HCT116 (cell line): ENCODE results near the gene GALNT14. TPM values are rescaled to one million over a fixed set of nuclear protein-coding genes. Genes with fewer than 3 reads are reported as not detected.

Experiments used
- ATAC-seq: fragments of 200-7000 bp; cut with Tn5 transposase; 2 replicates; pipeline ENCODE4 v1.9.1; 2020; ENCODE audit warnings: mild to moderate bottlenecking, moderate library complexity
- BruUV-seq: library from RNA; stranded (reverse); fragments of 400-500 nt; replicated peaks from 2 replicates; lab custom pipeline; 2021; lab: Mats Ljungman, UMichigan
- CTCF ChIA-PET: fragments of 300-600 bp; sonication (Branson Sonifier 250); formaldehyde crosslinking; loops from one replicate; lab custom pipeline; 2021; ENCODE audit warnings: antibody characterized with exemption; lab: Charles Lee
- POLR2A ChIA-PET: fragments of 300-600, 350-600 bp; sonication (Branson Sonifier 250); formaldehyde crosslinking; loops from one replicate; lab custom pipeline; 2021; ENCODE audit warnings: antibody characterized with exemption; lab: Charles Lee
- RAD21 ChIA-PET, 2 experiments: fragments of 300-600 bp; sonication (Branson Sonifier 250); formaldehyde crosslinking; loops; one replicate each; lab custom pipeline; 2023; ENCODE audit warnings: low total read pairs in 2 of 2; ENCODE audit not compliant: uncharacterized antibody in 2 of 2, unreplicated experiment in 2 of 2, low non-redundant PET in 1 of 2; lab: Charles Lee
- DNase-seq: peaks from one replicate; pipeline ENCODE4 v3.0.0-alpha.2; 2010; ENCODE audit warnings: low read depth, low spot score
- H2AFZ ChIP-seq: fragments of 200-600 bp; shearing (Covaris generic), sonication (generic); 2 replicates; pipeline ENCODE4 v1.6.1; 2017; ENCODE audit warnings: low read depth, mixed run types, mixed read lengths, antibody characterized with exemption, low read length; ENCODE audit not compliant: poor library complexity, severe bottlenecking
- H3K27ac ChIP-seq: 2 replicates; pipeline ENCODE4 v1.5.1; 2012; ENCODE audit warnings: low read depth, low read length
- H3K27me3 ChIP-seq: fragments of 200-600 bp; sonication (generic); 2 replicates; pipeline ENCODE4 v1.6.1; 2016; ENCODE audit warnings: mixed run types, low read length, mixed read lengths; ENCODE audit not compliant: insufficient read depth
- H3K36me3 ChIP-seq, 2 experiments: fragments of 200-500 bp in 1 of 2; fragments of 200-600 bp in 1 of 2; sonication (Bioruptor generic) in 1 of 2; sonication (generic) in 1 of 2; 2 replicates each; pipeline versions ENCODE4 v1.5.1 to v1.6.1; 2014 to 2016; ENCODE audit warnings: low read length in 2 of 2, inconsistent platforms in 1 of 2, mixed read lengths in 1 of 2, mixed run types in 1 of 2; ENCODE audit not compliant: insufficient read depth in 2 of 2, control insufficient read depth in 1 of 2
- H3K4me1 ChIP-seq, 2 experiments: fragments of 200-600 bp in 1 of 2; sonication (generic) in 1 of 2; 2 replicates each; pipeline versions ENCODE4 v1.5.1 to v1.6.1; 2012 to 2017; ENCODE audit warnings: low read length in 2 of 2, inconsistent platforms in 1 of 2, mild to moderate bottlenecking in 1 of 2, mixed read lengths in 1 of 2, mixed run types in 1 of 2, moderate library complexity in 1 of 2; ENCODE audit not compliant: insufficient read depth in 2 of 2, control insufficient read depth in 1 of 2
- H3K4me2 ChIP-seq: fragments of 200-600 bp; sonication (generic); 2 replicates; pipeline ENCODE4 v1.6.1; 2017; ENCODE audit warnings: mixed run types, low read length, mixed read lengths
- H3K4me3 ChIP-seq, 2 experiments: fragments of 200-600 bp in 1 of 2; sonication (generic) in 1 of 2; replicated peaks in 1 of 2; 2 replicates each; pipeline ENCODE4 v1.5.1; 2011 to 2016; ENCODE audit warnings: low read length in 2 of 2, control low read depth in 1 of 2, low read depth in 1 of 2, mild to moderate bottlenecking in 1 of 2, mixed read lengths in 1 of 2, mixed run types in 1 of 2
- H3K79me2 ChIP-seq: fragments of 200-600 bp; sonication (generic); 2 replicates; pipeline ENCODE4 v1.6.1; 2017; ENCODE audit warnings: mild to moderate bottlenecking, mixed run types, low read length, moderate library complexity, mixed read lengths; ENCODE audit not compliant: insufficient read depth
- H3K9ac ChIP-seq: fragments of 200-600 bp; sonication (generic); 2 replicates; pipeline ENCODE4 v1.6.1; 2016; ENCODE audit warnings: low read length, mixed read lengths
- H3K9me2 ChIP-seq: fragments of 200-600 bp; sonication (generic), shearing (Covaris generic); 2 replicates; pipeline ENCODE4 v1.6.1; 2017; ENCODE audit warnings: mixed run types, mild to moderate bottlenecking, moderate library complexity; ENCODE audit not compliant: insufficient read depth
- H3K9me3 ChIP-seq, 2 experiments: fragments of 200-500 bp in 1 of 2; fragments of 200-600 bp in 1 of 2; sonication (Bioruptor generic) in 1 of 2; sonication (generic) in 1 of 2; 2 replicates each; pipeline ENCODE4 v1.6.1; 2014 to 2017; ENCODE audit warnings: low read length in 2 of 2, mixed read lengths in 2 of 2, inconsistent platforms in 1 of 2, low read depth in 1 of 2, mild to moderate bottlenecking in 1 of 2, mixed run types in 1 of 2, moderate library complexity in 1 of 2; ENCODE audit not compliant: control insufficient read depth in 1 of 2, insufficient read depth in 1 of 2
- H4K20me1 ChIP-seq: fragments of 200-600 bp; sonication (generic), shearing (Covaris generic); 2 replicates; pipeline ENCODE4 v1.6.1; 2017; ENCODE audit warnings: mixed run types, mild to moderate bottlenecking, moderate library complexity; ENCODE audit not compliant: insufficient read depth
- ATF3 ChIP-seq: IDR thresholded peaks from 2 replicates; pipeline ENCODE4 v1.6.1; 2012
- CBX3 ChIP-seq: IDR thresholded peaks from 2 replicates; pipeline ENCODE4 v1.6.1; 2012; ENCODE audit warnings: low read depth
- CTCF ChIP-seq, 3 experiments: fragments of 200-600 bp in 1 of 3; sonication (generic) in 1 of 3; IDR thresholded peaks in 2 of 3; conservative IDR thresholded peaks in 1 of 3; 2 replicates each; pipeline ENCODE4 v1.5.1; 2012 to 2017; ENCODE audit warnings: low read depth in 2 of 3, low read length in 2 of 3, antibody characterized with exemption in 1 of 3, borderline replicate concordance in 1 of 3, control low read depth in 1 of 3, mild to moderate bottlenecking in 1 of 3, mixed read lengths in 1 of 3, mixed run types in 1 of 3, moderate library complexity in 1 of 3; ENCODE audit not compliant: insufficient read depth in 1 of 3
- EGR1 ChIP-seq: IDR thresholded peaks from 2 replicates; pipeline ENCODE4 v1.6.1; 2012; ENCODE audit warnings: low read depth
- ELF1 ChIP-seq: IDR thresholded peaks from 2 replicates; pipeline ENCODE4 v1.6.1; 2012; ENCODE audit warnings: low read depth, borderline replicate concordance
- EZH2 ChIP-seq: fragments of 200-600 bp; sonication (generic); IDR thresholded peaks from 2 replicates; pipeline ENCODE4 v1.6.1; 2017; ENCODE audit warnings: antibody characterized with exemption, mixed run types
- EZH2phosphoT487 ChIP-seq: fragments of 200-600 bp; IDR thresholded peaks from 2 replicates; pipeline ENCODE4 v1.6.1; 2018; ENCODE audit warnings: antibody characterized with exemption, borderline replicate concordance
- FOSL1 ChIP-seq: IDR thresholded peaks from 2 replicates; pipeline ENCODE4 v1.6.1; 2012; ENCODE audit warnings: low read depth
- JUND ChIP-seq: IDR thresholded peaks from 2 replicates; pipeline ENCODE4 v1.6.1; 2012
- MAX ChIP-seq: IDR thresholded peaks from 2 replicates; pipeline ENCODE4 v1.6.1; 2012
- POLR2A ChIP-seq: IDR thresholded peaks from 2 replicates; pipeline ENCODE4 v1.7.0; 2011; ENCODE audit warnings: borderline replicate concordance; ENCODE audit not compliant: insufficient read depth, insufficient read length; ENCODE audit errors: extremely low read depth
- POLR2AphosphoS5 ChIP-seq: IDR thresholded peaks from 2 replicates; pipeline ENCODE4 v1.6.1; 2011; ENCODE audit warnings: mild to moderate bottlenecking, low read depth, low read length, moderate library complexity
- RAD21 ChIP-seq: IDR thresholded peaks from 2 replicates; pipeline ENCODE4 v1.6.1; 2012; ENCODE audit warnings: low read depth, mild to moderate bottlenecking
- REST ChIP-seq: IDR thresholded peaks from 2 replicates; pipeline ENCODE4 v1.6.1; 2012; ENCODE audit warnings: low read depth
- SIN3A ChIP-seq: IDR thresholded peaks from 2 replicates; pipeline ENCODE4 v1.6.1; 2012; ENCODE audit warnings: low read depth
- TCF7L2 ChIP-seq: IDR thresholded peaks from 2 replicates; pipeline ENCODE4 v1.7.0; 2011; ENCODE audit warnings: borderline replicate concordance, inconsistent platforms; ENCODE audit not compliant: insufficient read depth, insufficient read length; ENCODE audit errors: extremely low read depth
- YY1 ChIP-seq: IDR thresholded peaks from 2 replicates; pipeline ENCODE4 v1.6.1; 2011; ENCODE audit warnings: low read length, low read depth, moderate library complexity, mild to moderate bottlenecking; ENCODE audit not compliant: insufficient replicate concordance; ENCODE audit errors: extremely low read depth
- ZFX ChIP-seq: fragments of 450-650 bp; IDR thresholded peaks from 2 replicates; pipeline ENCODE4 v1.6.1; 2017
- ZNF274 ChIP-seq: fragments of 200-500 bp; sonication (Bioruptor generic); IDR thresholded peaks from 2 replicates; pipeline ENCODE4 v1.6.1; 2014; ENCODE audit warnings: mild to moderate bottlenecking, low read depth, low read length, inconsistent platforms
- intact Hi-C: fragments of 100-400 bp; cut with micrococcal nuclease; formaldehyde crosslinking; loops from 2 replicates; pipeline ENCODE4 v1.10.0; 2022
- total RNA-seq: library from RNA; stranded (reverse); gene quantifications from one replicate; pipeline ENCODE4 v1.2.1, GENCODE V29; 2021; ENCODE audit not compliant: unreplicated experiment

Gene GALNT14
- total RNA-seq, 1 experiment from 2014 or later = 11.2 TPM

GRCh38 chr2:30871980-30872789 is 266.1 kb downstream of the GALNT14 start:
- Histone ChIP-seq H4K20me1 (no peaks in the 10 kb centered on the region), H3K4me2 (no peak overlapping the region), H3K27ac (no peak overlapping the region), H3K9ac (no peak overlapping the region), H3K4me3 (no peak overlapping the region), H3K9me3 (no peaks in the 10 kb centered on the region), H3K4me1 (no peaks in the 10 kb centered on the region), H3K36me3 (no peaks in the 10 kb centered on the region), H3K27me3 (peaks cover 6% of the 10 kb centered on the region; the same call in 1 of the 2 replicates), H2AFZ (no peak overlapping the region), H3K9me2 (no peaks in the 10 kb centered on the region), H3K79me2 (no peaks in the 10 kb centered on the region)
- ChIA-PET RAD21 (no interaction called here), POLR2A (no interaction called here), CTCF (no interaction called here)
- ATAC-seq (no peak), DNase-seq (no peak)
- intact Hi-C loops = no loop called here
- BruUV-seq = no TSS peak
- TF ChIP-seq FOSL1 (no peak), ZFX (no peak), SIN3A (no peak), EZH2 (no peak), ATF3 (no peak), CBX3 (no peak), JUND (no peak), EZH2phosphoT487 (no peak), RAD21 (no peak), REST (no peak), MAX (no peak), ELF1 (no peak), ZNF274 (no peak), EGR1 (no peak), POLR2AphosphoS5 (no peak), YY1 (no peak), TCF7L2 (no peak), CTCF (IDR thresholded peaks at IDR 0.05 in 2 of 3, conservative IDR thresholded peaks at IDR 0.05 in 1 of 3; ENCODE audit: borderline replicate concordance in 1 of 3, insufficient read depth in 1 of 3, low read depth in 2 of 3, low read length in 2 of 3) (no peak), POLR2A (no peak)
